A549 (cell line): Measurements from ENCODE around the gene USP15.

ENCODE experiments used
- CEBPB ChIP-seq, 2 experiments: fragments of >200 bp in 1 of 2; sonication (Bioruptor Twin) in 1 of 2; formaldehyde crosslinking in 1 of 2; IDR thresholded peaks; 2 replicates each; pipeline ENCODE4 v1.6.1; 2012 to 2016
- CHD2 ChIP-seq: fragments of 150-350 bp; IDR thresholded peaks from 2 replicates; pipeline ENCODE4 v1.6.1; 2014; ENCODE audit warnings: low read length; ENCODE audit not compliant: partially characterized antibody
- POLR2A ChIP-seq: IDR thresholded peaks from 2 replicates; pipeline ENCODE4 v1.6.1; 2012; ENCODE audit warnings: mild to moderate bottlenecking, low read length
- SMC3 ChIP-seq: fragments of >200 bp; sonication (Bioruptor Twin); formaldehyde crosslinking; IDR thresholded peaks from 3 replicates; pipeline ENCODE4 v1.6.1; 2018; ENCODE audit warnings: inconsistent platforms
- TF ChIP-seq, protein P1 (sequence below): IDR thresholded peaks from 2 replicates; pipeline ENCODE4 v1.6.1; 2012; ENCODE audit warnings: low read depth, borderline replicate concordance
- TF ChIP-seq, protein P2 (sequence below): fragments of >200 bp; sonication (Bioruptor Twin); formaldehyde crosslinking; IDR thresholded peaks from 3 replicates; pipeline ENCODE4 v1.5.1; 2016
- TF ChIP-seq, protein P3 (sequence below): fragments of 450-650 bp; IDR thresholded peaks from 2 replicates; pipeline ENCODE4 v1.6.1; 2014; ENCODE audit warnings: antibody characterized with exemption
- TF ChIP-seq, protein P4 (sequence below): IDR thresholded peaks from 2 replicates; pipeline ENCODE4 v1.6.1; 2012

DNA sequence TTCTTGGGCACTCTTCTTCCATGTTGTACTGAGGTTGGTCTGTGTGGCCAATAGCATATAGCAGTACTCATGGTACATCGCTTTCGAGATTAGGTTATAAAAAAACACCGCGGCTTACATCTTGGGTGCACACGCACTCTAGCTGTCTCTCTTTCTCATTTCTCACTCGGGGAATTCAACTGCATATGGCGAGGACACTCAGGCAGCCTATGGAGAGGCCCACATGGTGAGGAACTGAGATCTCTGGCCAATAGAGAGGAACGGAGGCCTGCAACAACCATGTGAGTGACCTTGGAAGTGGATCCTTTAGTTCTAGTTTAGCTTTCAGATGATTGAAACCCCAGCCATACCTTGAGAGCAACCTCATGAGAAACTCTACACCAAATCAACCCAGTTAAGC, 45.6 kb downstream of the USP15 start:
- TF ChIP-seq CHD2 = no peak
- TF ChIP-seq, protein P1, sequence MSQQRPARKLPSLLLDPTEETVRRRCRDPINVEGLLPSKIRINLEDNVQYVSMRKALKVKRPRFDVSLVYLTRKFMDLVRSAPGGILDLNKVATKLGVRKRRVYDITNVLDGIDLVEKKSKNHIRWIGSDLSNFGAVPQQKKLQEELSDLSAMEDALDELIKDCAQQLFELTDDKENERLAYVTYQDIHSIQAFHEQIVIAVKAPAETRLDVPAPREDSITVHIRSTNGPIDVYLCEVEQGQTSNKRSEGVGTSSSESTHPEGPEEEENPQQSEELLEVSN = no peak
- TF ChIP-seq SMC3 = no peak
- TF ChIP-seq, protein P2, sequence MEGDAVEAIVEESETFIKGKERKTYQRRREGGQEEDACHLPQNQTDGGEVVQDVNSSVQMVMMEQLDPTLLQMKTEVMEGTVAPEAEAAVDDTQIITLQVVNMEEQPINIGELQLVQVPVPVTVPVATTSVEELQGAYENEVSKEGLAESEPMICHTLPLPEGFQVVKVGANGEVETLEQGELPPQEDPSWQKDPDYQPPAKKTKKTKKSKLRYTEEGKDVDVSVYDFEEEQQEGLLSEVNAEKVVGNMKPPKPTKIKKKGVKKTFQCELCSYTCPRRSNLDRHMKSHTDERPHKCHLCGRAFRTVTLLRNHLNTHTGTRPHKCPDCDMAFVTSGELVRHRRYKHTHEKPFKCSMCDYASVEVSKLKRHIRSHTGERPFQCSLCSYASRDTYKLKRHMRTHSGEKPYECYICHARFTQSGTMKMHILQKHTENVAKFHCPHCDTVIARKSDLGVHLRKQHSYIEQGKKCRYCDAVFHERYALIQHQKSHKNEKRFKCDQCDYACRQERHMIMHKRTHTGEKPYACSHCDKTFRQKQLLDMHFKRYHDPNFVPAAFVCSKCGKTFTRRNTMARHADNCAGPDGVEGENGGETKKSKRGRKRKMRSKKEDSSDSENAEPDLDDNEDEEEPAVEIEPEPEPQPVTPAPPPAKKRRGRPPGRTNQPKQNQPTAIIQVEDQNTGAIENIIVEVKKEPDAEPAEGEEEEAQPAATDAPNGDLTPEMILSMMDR = no peak
- TF ChIP-seq, protein P3, sequence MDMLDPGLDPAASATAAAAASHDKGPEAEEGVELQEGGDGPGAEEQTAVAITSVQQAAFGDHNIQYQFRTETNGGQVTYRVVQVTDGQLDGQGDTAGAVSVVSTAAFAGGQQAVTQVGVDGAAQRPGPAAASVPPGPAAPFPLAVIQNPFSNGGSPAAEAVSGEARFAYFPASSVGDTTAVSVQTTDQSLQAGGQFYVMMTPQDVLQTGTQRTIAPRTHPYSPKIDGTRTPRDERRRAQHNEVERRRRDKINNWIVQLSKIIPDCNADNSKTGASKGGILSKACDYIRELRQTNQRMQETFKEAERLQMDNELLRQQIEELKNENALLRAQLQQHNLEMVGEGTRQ = no peak
- no peak for TF ChIP-seq CEBPB (IDR thresholded peaks at IDR 0.05)
- TF ChIP-seq, protein P4, sequence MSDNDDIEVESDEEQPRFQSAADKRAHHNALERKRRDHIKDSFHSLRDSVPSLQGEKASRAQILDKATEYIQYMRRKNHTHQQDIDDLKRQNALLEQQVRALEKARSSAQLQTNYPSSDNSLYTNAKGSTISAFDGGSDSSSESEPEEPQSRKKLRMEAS = no peak
- TF ChIP-seq POLR2A = no peak
